ENCODE results near the gene USP4. TPM values are rescaled to one million over a fixed set of nuclear protein-coding genes. Genes with fewer than 3 reads are reported as not detected.
"Not testable (repeated sequence)": the region's sequence is repeated elsewhere in the genome, so short reads cannot be mapped to it uniquely, and the experiment has no call there.

The USP4 gene
- total and polyA plus RNA-seq, 2 experiments from 2014 or later = 11.2 to 50.9 TPM

DNA sequence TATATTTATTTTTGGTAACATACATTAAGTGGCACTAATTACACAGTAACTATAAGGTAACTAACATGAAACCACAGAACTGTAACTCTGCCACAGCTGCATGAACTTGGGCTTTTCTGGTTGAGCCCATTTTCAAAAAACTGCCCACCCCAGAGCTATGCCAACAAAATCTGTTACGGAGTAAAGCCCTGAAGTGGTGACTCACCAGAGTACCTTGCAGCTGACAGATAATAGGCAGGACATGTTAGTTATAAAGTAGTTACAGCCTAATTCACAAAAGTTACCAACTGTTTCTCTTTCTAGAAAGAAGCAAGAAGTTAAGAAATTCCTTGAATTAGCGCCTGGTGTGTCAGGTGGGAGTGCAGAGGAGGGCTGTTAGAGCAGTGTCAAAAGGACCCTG is 19.8 kb upstream of the USP4 start:
- peaks cover 62% of the 10 kb centered on the region for H3F3A ChIP-seq (ENCODE audit: insufficient read depth)
- DNase-seq = peak; percentile 62
- H3K9me2 ChIP-seq (ENCODE audit: insufficient read depth) = no peaks in the 10 kb centered on the region
- peak overlapping the region; percentile 63 for H3K4me2 ChIP-seq (ENCODE audit: unreplicated experiment)
- peaks cover 54% of the 10 kb centered on the region for H3K36me3 ChIP-seq (ENCODE audit: low read depth)
- in situ Hi-C loops (cut with MboI) = no loop called here
- H4K20me1 ChIP-seq (ENCODE audit: insufficient read depth) = no peaks in the 10 kb centered on the region
- peak overlapping the region; percentile 76; the same call in 1 of the 2 replicates for H3K4me3 ChIP-seq
- no peak for TF ChIP-seq EZH2phosphoT487 (IDR thresholded peaks at IDR 0.05; ENCODE audit: insufficient read depth, low read depth)
- no peak for TF ChIP-seq EZH2 (IDR thresholded peaks at IDR 0.05; ENCODE audit: insufficient read depth, poor library complexity, severe bottlenecking)
- H3K9ac ChIP-seq = peak overlapping the region; percentile 88; the same call in 1 of the 2 replicates
- H3K27ac ChIP-seq = peak overlapping the region; percentile 83
- peaks cover 50% of the 10 kb centered on the region for H3K4me1 ChIP-seq (ENCODE audit: insufficient read depth)
- 64 to 67% methylated on average over 2 of the region's 2 CpGs for WGBS, 2 experiments (ENCODE audit: low coverage in 1 of 2, low lambda C conversion rate in 2 of 2, missing lambda C conversion rate in 2 of 2)
- no peaks in the 10 kb centered on the region for H3K9me3 ChIP-seq (ENCODE audit: low read depth)
- no peak overlapping the region for H2AFZ ChIP-seq
- peaks cover 82% of the 10 kb centered on the region for H3K79me2 ChIP-seq (ENCODE audit: insufficient read depth)
- no peaks in the 10 kb centered on the region for H3K27me3 ChIP-seq (replicated peaks; ENCODE audit: insufficient read depth)

DNA sequence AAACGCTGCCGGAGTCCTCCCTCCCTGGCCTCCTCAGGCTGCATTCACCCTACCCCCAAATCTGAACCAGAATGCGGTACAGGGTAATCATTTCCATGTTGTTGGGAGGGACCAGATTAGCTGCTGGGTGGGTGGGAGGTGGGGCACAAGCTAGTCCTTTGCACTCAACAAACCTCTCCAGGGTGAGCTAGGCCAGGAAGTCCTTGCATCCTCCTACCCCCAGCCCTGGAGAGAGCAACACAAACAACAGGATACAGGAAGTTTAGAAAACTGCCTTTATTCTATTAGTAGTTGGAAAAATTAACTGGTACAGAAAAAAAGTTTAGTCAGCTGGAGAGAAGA is 19.0 kb upstream of the USP4 start:
- peak overlapping the region; percentile 63 for H3K4me2 ChIP-seq (ENCODE audit: unreplicated experiment)
- H3K4me3 ChIP-seq = peak overlapping the region; percentile 76
- no peaks in the 10 kb centered on the region for H3K9me2 ChIP-seq (ENCODE audit: insufficient read depth)
- no peaks in the 10 kb centered on the region for H3K9me3 ChIP-seq (ENCODE audit: low read depth)
- peaks cover 63% of the 10 kb centered on the region for H3F3A ChIP-seq (ENCODE audit: insufficient read depth)
- 3 to 12% methylated on average over 3 of the region's 3 CpGs for whole genome bisulfite sequencing, 2 experiments (ENCODE audit: low coverage in 1 of 2, low lambda C conversion rate in 2 of 2, missing lambda C conversion rate in 2 of 2)
- DNase-seq = no peak
- peak overlapping the region; percentile 83 for H3K27ac ChIP-seq
- H3K9ac ChIP-seq = peak overlapping the region; percentile 88
- H3K36me3 ChIP-seq (ENCODE audit: low read depth) = peaks cover 48% of the 10 kb centered on the region
- no peak overlapping the region for H2AFZ ChIP-seq
- TF ChIP-seq EZH2phosphoT487 (IDR thresholded peaks at IDR 0.05; ENCODE audit: insufficient read depth, low read depth) = no peak
- H3K79me2 ChIP-seq (ENCODE audit: insufficient read depth) = peaks cover 74% of the 10 kb centered on the region
- H3K4me1 ChIP-seq (ENCODE audit: insufficient read depth) = peaks cover 50% of the 10 kb centered on the region
- H4K20me1 ChIP-seq (ENCODE audit: insufficient read depth) = no peaks in the 10 kb centered on the region
- in situ Hi-C loops (cut with MboI) = no loop called here
- no peaks in the 10 kb centered on the region for H3K27me3 ChIP-seq (replicated peaks; ENCODE audit: insufficient read depth)

DNA sequence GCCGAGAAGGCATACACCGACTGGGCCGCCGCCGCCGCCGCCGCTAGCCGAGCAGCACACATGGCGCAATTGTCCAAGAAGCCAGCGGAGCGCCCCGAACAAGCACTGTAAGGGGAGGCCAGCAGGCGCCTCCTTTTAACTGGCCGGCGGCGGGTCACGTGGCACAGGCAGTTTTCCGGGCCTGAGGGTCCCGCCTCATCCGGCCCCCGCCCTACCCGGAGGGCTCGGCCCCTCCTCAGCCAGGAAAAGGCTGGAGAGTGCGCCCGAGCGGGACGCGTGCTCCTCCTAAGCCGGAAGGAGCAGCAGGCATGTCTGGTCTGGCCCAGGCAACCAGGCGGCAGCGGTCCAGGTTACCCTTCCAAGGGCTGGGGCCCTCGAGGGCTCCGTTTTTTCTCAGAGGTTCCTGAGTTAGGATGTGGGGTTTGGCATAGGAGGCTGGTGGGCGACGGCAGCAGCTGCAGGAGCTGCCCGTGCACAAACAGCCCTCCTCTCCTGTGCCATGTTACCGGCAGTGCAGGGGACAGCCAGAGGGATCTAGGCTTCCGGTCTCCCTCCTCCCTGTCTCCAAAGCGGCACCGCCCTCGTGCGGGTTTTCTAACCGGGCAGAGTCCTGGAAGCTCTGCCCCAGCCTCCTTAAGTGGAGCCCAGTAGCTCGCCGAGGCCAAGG is 18.5 kb upstream of the USP4 start, which contains the start of gene GPX1:
Gene GPX1 (minus strand): TSS at position 137 of the 667 bp plus-strand sequence. CDS start 75 bp downstream, at position 62.
- peak within 1 kb of the TSS; percentile 76 for H3K4me3 ChIP-seq
- H2AFZ ChIP-seq = no peak within 1 kb of the TSS
- H3F3A ChIP-seq (ENCODE audit: insufficient read depth) = peaks cover 63% of the 10 kb centered on the region
- H3K9me2 ChIP-seq (ENCODE audit: insufficient read depth) = no peaks in the 10 kb centered on the region
- H4K20me1 ChIP-seq (ENCODE audit: insufficient read depth) = no peaks in the 10 kb centered on the region
- peak within 1 kb of the TSS; percentile 83 for H3K27ac ChIP-seq
- H3K9me3 ChIP-seq (ENCODE audit: low read depth) = no peaks in the 10 kb centered on the region
- peak; percentile 95 for DNase-seq
- in situ Hi-C loops (cut with MboI) = no loop called here
- no peak for TF ChIP-seq EZH2phosphoT487 (IDR thresholded peaks at IDR 0.05; ENCODE audit: insufficient read depth, low read depth)
- TF ChIP-seq EZH2 (IDR thresholded peaks at IDR 0.05; ENCODE audit: insufficient read depth, poor library complexity, severe bottlenecking) = no peak
- H3K36me3 ChIP-seq (ENCODE audit: low read depth) = peaks cover 44% of the 10 kb centered on the region
- peak within 1 kb of the TSS; percentile 88 for H3K9ac ChIP-seq
- H3K4me2 ChIP-seq (ENCODE audit: unreplicated experiment) = peak within 1 kb of the TSS; percentile 73
- 1 to 2% methylated on average over 26 to 38 of the region's 46 CpGs for WGBS, 2 experiments (ENCODE audit: low coverage in 1 of 2, low lambda C conversion rate in 2 of 2, missing lambda C conversion rate in 2 of 2)
- H3K4me1 ChIP-seq (ENCODE audit: insufficient read depth) = peaks cover 46% of the 10 kb centered on the region
- peaks cover 69% of the 10 kb centered on the region for H3K79me2 ChIP-seq (ENCODE audit: insufficient read depth)
- H3K27me3 ChIP-seq (replicated peaks; ENCODE audit: insufficient read depth) = no peaks in the 10 kb centered on the region

DNA sequence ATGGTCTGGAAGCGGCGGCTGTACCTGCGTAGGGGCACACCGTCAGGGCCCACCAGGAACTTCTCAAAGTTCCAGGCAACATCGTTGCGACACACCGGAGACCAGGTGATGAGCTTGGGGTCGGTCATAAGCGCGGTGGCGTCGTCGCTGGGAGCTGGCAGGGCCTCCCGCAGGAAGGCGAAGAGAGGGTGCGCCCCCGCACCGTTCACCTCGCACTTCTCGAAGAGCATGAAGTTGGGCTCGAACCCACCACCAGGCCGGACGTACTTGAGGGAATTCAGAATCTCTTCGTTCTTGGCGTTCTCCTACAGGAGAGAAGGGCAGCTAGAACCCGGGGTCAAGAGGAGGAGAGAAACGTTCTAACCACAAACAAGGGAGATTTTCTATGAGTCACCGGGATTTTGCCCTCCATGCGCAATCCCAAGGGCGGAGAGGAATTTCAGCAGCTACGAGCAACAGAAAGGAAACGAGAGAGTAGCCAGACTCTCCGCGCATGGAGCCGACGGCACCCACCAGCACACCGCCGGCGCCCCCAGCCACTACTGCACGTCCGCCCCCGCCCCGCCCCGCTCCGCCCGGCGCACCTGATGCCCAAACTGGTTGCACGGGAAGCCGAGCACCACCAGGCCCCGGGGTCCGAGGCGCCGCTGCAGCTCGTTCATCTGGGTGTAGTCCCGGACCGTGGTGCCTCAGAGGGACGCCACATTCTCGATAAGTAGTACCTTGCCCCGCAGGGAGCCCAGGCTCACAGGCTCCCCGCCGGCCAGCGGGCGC is 17.8 kb upstream of the USP4 start:
- H2AFZ ChIP-seq; H3K9me2 ChIP-seq (ENCODE audit: insufficient read depth); H4K20me1 ChIP-seq (ENCODE audit: insufficient read depth); H3K27me3 ChIP-seq (replicated peaks; ENCODE audit: insufficient read depth); H3K9me3 ChIP-seq (ENCODE audit: low read depth); in situ Hi-C loops (cut with MboI): not testable (repeated sequence)
- Histone ChIP-seq H3K4me2 (ENCODE audit: unreplicated experiment) (peak overlapping the region; percentile 73), H3K4me3 (peak overlapping the region; percentile 76), H3K27ac (peak overlapping the region; percentile 83), H3K36me3 (ENCODE audit: low read depth) (peaks cover 44% of the 10 kb centered on the region), H3K4me1 (ENCODE audit: insufficient read depth) (peaks cover 40% of the 10 kb centered on the region), H3F3A (ENCODE audit: insufficient read depth) (peaks cover 67% of the 10 kb centered on the region), H3K9ac (peak overlapping the region; percentile 88), H3K79me2 (ENCODE audit: insufficient read depth) (peaks cover 62% of the 10 kb centered on the region)
- 2 to 4% methylated on average over 57 to 58 of the region's 63 CpGs for WGBS, 2 experiments (ENCODE audit: low coverage in 1 of 2, low lambda C conversion rate in 2 of 2, missing lambda C conversion rate in 2 of 2)
- peak; percentile 96 for DNase-seq

DNA sequence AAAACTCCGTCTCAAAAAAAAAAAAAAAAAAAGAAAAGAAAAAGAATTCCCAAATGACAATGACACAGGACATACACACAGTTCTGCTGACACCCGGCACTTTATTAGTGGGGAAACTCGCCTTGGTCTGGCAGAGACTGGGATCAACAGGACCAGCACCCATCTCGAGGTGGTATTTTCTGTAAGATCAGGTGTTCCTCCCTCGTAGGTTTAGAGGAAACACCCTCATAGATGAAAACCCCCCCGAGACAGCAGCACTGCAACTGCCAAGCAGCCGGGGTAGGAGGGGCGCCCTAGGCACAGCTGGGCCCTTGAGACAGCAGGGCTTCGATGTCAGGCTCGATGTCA is 17.2 kb upstream of the USP4 start:
- peaks cover 56% of the 10 kb centered on the region for H3K79me2 ChIP-seq (ENCODE audit: insufficient read depth)
- H3K27me3 ChIP-seq (replicated peaks; ENCODE audit: insufficient read depth); H4K20me1 ChIP-seq (ENCODE audit: insufficient read depth); H3K9me2 ChIP-seq (ENCODE audit: insufficient read depth); in situ Hi-C loops (cut with MboI); H3K9me3 ChIP-seq (ENCODE audit: low read depth); H2AFZ ChIP-seq: not testable (repeated sequence)
- H3F3A ChIP-seq (ENCODE audit: insufficient read depth) = peaks cover 67% of the 10 kb centered on the region
- peaks cover 38% of the 10 kb centered on the region for H3K36me3 ChIP-seq (ENCODE audit: low read depth)
- peak; percentile 20 for DNase-seq
- H3K9ac ChIP-seq = peak overlapping the region; percentile 88
- peaks cover 40% of the 10 kb centered on the region for H3K4me1 ChIP-seq (ENCODE audit: insufficient read depth)
- H3K4me3 ChIP-seq = peak overlapping the region; percentile 76
- peak overlapping the region; percentile 73 for H3K4me2 ChIP-seq (ENCODE audit: unreplicated experiment)
- 23 to 38% methylated on average over 6 to 8 of the region's 10 CpGs for WGBS, 2 experiments (ENCODE audit: low coverage in 1 of 2, low lambda C conversion rate in 2 of 2, missing lambda C conversion rate in 2 of 2)
- peak overlapping the region; percentile 83 for H3K27ac ChIP-seq
